Activated CD4-positive, alpha-beta memory T cell treated with anti-CD3 and anti-CD28 coated beads for 36 hours (primary cell): ENCODE measurements around the gene PRRX1. TPM values are rescaled to one million over a fixed set of nuclear protein-coding genes. Genes with fewer than 3 reads are reported as not detected.

Experiments used
- CTCF ChIA-PET: fragments of 350-600 bp; sonication (Branson Sonifier 250); formaldehyde crosslinking; loops from one replicate; lab custom pipeline; 2021; ENCODE audit warnings: antibody characterized with exemption, inconsistent platforms; lab: Charles Lee
- POLR2A ChIA-PET: fragments of 350-600 bp; sonication (Branson Sonifier 250); formaldehyde crosslinking; loops from one replicate; lab custom pipeline; 2021; ENCODE audit warnings: antibody characterized with exemption; lab: Charles Lee
- DNase-seq: peaks from one replicate; pipeline ENCODE4 v3.0.0-alpha.2; 2020
- H3K27ac Mint-ChIP-seq: one replicate; pipeline ENCODE4 v1.8.0; 2021; ENCODE audit warnings: mixed read lengths
- H3K27me3 Mint-ChIP-seq: one replicate; pipeline ENCODE4 v1.8.0; 2021; ENCODE audit warnings: mixed read lengths
- H3K36me3 Mint-ChIP-seq: one replicate; pipeline ENCODE4 v1.8.0; 2021; ENCODE audit warnings: mixed read lengths
- H3K4me1 Mint-ChIP-seq: one replicate; pipeline ENCODE4 v1.8.0; 2021; ENCODE audit warnings: low read depth, mixed read lengths
- H3K4me3 Mint-ChIP-seq: one replicate; pipeline ENCODE4 v1.8.0; 2021; ENCODE audit warnings: mild to moderate bottlenecking, mixed read lengths
- H3K9me3 Mint-ChIP-seq: one replicate; pipeline ENCODE4 v1.8.0; 2021; ENCODE audit warnings: mixed read lengths
- intact Hi-C: fragments of 100-400 bp; cut with micrococcal nuclease; formaldehyde crosslinking; loops from one replicate; pipeline ENCODE4 v1.15.1; 2023
- total RNA-seq, 2 experiments: library from RNA; stranded (reverse); gene quantifications; one replicate each; pipeline ENCODE4 v1.2.3, GENCODE V29; 2021

Gene PRRX1
- total RNA-seq, 2 experiments from 2014 or later, result not detected

DNA sequence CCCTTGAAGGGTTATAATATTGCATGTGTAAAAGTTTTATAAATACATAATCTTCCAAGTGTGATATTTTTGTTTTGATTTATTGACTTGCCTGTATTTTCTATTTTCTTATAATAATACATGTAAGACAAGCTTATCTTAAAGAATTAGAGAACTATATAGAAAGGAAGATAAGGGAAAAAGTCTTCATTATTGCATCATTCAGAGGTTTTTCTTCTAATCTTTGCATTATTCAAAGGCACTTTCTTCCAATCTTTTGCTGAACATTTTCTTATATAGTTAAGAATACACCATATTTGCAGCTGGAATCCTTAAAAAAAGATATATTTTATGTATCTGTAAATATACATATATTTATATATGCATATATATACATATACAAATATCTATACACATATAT, 33.4 kb downstream of the PRRX1 start:
- Mint-ChIP-seq H3K27ac (no peak overlapping the region), H3K27me3 (peaks cover 11% of the 10 kb centered on the region), H3K9me3 (no peaks in the 10 kb centered on the region), H3K4me1 (no peaks in the 10 kb centered on the region), H3K4me3 (no peak overlapping the region), H3K36me3 (no peaks in the 10 kb centered on the region)
- POLR2A ChIA-PET, result no interaction called here
- DNase-seq, result no peak
- intact Hi-C loops, result no loop called here
- CTCF ChIA-PET, result no interaction called here

DNA sequence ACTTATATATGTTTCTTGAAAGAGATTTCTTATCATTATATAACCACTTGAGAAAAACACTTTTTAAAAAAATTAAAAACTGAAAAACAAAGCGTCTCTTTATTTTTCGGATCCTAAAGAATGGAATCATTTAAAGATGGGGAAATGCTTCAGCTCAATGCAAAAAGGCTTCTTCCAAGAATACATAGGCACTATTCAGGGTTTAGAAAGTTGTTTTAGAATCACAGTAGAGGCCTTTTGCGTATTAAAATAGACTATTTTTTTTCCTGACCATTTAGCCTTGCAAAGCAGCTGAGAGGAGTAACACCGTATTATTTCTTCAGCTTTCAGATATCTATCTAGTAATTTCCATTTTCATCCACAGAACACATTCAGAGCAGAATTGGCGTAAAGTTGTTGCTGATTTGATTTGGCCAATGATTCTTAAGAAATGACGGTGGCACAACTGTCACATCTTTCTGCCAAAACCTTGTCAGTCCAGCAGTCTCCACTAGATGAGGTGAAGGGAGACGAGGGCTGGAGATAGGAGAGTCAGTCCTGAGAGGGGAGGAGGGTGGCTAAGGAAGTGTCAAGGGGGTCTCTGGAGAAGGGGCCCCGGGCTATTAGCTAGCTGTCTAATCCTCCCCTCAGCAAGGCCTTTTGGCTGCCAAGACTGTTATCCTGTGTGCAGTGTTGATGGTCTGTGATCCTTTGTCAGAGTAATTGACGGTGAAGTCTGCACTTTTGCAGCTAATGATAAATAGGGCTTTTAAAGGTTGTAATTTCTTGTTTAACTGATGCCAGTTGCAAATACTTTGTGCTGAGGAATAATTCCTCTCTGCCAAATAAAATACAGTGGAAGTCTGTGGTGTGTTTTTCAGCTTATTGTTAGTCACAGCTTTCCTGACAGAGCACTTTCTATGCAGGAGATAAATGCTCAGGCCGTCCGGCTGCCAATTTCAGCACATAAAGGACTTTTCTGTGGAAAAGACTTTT, 34.7 kb downstream of the PRRX1 start:
- no peak overlapping the region for H3K4me3 Mint-ChIP-seq
- H3K36me3 Mint-ChIP-seq, result no peaks in the 10 kb centered on the region
- intact Hi-C loops, result no loop called here
- CTCF ChIA-PET, result interaction anchor here (1.7 kb wide), 1 partner anchor 9 kb away, joined by 9 read pairs; no protein-coding TSS in a partner anchor
- DNase-seq, result no peak
- POLR2A ChIA-PET, result no interaction called here
- peaks cover 8% of the 10 kb centered on the region for H3K27me3 Mint-ChIP-seq
- H3K9me3 Mint-ChIP-seq, result no peaks in the 10 kb centered on the region
- no peaks in the 10 kb centered on the region for H3K4me1 Mint-ChIP-seq
- H3K27ac Mint-ChIP-seq, result no peak overlapping the region

DNA sequence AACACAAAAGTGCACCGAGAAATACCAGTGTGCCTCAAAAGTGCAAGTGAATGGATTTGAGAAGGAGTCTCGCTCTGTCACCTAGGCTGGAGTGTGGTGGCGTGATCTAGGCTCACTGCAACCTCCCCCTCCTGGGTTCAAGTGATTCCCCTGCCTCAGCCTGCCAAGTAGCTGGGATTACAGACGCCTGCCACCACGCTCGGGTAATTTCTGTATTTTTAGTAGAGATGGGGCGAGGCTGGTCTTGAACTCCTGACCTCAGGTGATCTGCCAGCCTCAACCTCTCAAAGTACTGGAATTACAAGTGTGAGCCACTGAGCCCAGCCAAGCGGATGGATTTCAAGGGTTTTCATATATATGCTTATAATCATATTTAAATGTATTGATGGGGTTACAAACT, 35.8 kb downstream of the PRRX1 start:
- no peaks in the 10 kb centered on the region for H3K4me1 Mint-ChIP-seq
- intact Hi-C loops, result no loop called here
- H3K4me3 Mint-ChIP-seq, result no peak overlapping the region
- peaks cover 8% of the 10 kb centered on the region for H3K27me3 Mint-ChIP-seq
- ChIA-PET CTCF (no interaction called here), POLR2A (no interaction called here)
- DNase-seq, result no peak
- no peak overlapping the region for H3K27ac Mint-ChIP-seq
- H3K9me3 Mint-ChIP-seq, result no peaks in the 10 kb centered on the region
- H3K36me3 Mint-ChIP-seq, result no peaks in the 10 kb centered on the region

DNA sequence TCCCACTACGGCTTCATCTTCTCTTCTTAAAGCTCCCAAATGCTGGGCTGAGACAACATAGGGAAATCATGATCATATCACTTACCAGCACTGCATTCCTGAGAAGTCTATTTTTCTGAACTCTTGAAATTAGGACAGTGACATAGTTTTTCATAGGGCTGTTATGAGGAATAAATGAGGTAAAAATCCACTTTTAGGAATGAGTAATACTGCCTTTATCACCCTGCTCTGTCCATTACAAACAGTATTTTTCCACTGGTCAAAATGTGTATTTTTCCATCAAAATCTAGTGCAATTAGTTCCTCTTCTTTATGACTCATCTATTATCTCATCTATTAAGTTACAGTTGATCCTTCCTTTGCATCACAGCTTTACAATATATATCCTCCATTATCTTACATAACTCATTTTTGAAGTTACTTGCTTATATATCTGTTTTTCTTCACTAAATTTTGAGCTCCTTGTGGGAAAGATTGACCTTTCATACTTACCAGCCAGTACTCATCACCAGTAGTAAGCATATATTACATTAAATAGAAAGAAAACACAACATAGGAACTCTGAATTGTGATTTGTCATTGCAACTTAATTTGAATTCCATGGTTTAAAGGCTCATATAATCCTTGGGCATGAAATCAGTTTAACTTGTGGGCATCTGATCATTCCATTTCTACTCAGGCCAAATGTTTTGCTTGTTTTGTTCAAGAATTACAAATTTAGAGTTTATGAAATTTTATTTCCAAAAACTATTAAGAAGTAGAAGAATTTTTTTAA, 37.1 kb downstream of the PRRX1 start:
- CTCF ChIA-PET, result interaction anchor here (0.7 kb wide), 1 partner anchor 12 kb away, joined by 3 read pairs; no protein-coding TSS in a partner anchor
- no peaks in the 10 kb centered on the region for H3K36me3 Mint-ChIP-seq
- H3K27ac Mint-ChIP-seq, result no peak overlapping the region
- no peak for DNase-seq
- intact Hi-C loops, result no loop called here
- no peak overlapping the region for H3K4me3 Mint-ChIP-seq
- POLR2A ChIA-PET, result no interaction called here
- H3K27me3 Mint-ChIP-seq, result peaks cover 4% of the 10 kb centered on the region
- H3K9me3 Mint-ChIP-seq, result no peaks in the 10 kb centered on the region
- H3K4me1 Mint-ChIP-seq, result no peaks in the 10 kb centered on the region

DNA sequence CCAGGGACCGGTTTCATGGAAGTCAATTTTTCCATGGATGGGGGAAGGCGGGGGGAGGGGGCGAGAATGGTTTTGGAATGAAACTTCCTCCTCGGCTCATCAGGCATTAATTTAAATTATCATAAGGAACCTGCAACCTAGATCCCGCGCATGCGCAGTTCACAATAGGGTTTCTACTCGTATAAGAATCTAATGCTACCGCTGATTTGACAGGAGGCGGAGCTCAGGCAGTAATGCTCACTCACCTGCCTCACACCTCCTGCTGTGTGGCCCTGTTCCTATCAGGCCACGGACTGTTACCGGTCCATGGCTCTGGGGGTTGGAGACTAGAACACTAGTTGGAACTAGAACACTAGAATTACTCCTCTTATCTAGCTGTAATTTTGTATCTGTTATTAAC, 38.0 kb downstream of the PRRX1 start:
- no peak for DNase-seq
- intact Hi-C loops, result no loop called here
- peaks cover 4% of the 10 kb centered on the region for H3K27me3 Mint-ChIP-seq
- POLR2A ChIA-PET, result no interaction called here
- H3K4me3 Mint-ChIP-seq, result no peak overlapping the region
- no peaks in the 10 kb centered on the region for H3K36me3 Mint-ChIP-seq
- H3K9me3 Mint-ChIP-seq, result no peaks in the 10 kb centered on the region
- no peaks in the 10 kb centered on the region for H3K4me1 Mint-ChIP-seq
- CTCF ChIA-PET, result no interaction called here
- H3K27ac Mint-ChIP-seq, result no peak overlapping the region

DNA sequence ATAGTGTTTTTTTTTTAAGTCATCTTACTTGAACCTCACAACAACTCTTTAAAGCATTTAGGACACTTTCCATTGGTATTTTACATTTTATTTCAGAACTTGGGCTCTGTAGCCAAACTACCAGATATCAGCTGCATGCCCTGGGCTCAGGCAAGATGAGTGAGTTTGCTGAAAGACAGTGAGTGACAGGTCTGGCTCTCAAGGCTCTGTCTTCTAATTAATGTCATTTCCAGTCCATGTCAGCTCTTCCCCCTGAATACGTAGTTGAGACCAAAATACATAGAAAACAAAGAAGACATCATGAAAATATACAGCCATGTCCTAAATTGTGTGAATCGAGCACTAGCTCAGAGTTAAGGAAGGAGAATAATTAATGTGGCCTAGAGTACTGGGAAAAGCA, 39.7 kb downstream of the PRRX1 start:
- Mint-ChIP-seq H3K27ac (no peak overlapping the region), H3K4me1 (peaks cover 4% of the 10 kb centered on the region), H3K27me3 (peaks cover 2% of the 10 kb centered on the region), H3K9me3 (no peaks in the 10 kb centered on the region), H3K4me3 (no peak overlapping the region), H3K36me3 (no peaks in the 10 kb centered on the region)
- ChIA-PET CTCF (no interaction called here), POLR2A (no interaction called here)
- intact Hi-C loops, result no loop called here
- DNase-seq, result no peak

DNA sequence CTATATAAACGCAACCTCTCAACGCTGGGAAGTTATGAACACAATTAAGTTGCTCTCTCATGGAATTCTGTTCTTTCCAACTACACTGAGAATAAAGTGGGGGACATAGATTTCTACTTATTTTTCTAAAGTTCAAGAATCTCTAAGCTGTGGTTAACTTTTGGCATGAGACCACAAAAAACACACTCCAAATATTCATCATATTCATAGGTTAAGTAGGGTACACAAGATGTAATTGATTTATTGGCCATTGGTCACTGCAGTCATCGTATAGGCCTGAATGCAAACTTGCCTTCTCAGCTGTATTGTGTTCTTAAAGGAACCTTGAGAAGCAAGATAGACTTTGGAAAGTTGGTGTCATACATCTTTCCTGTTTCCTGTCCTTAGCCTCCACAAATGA, 40.3 kb downstream of the PRRX1 start:
- peaks cover 4% of the 10 kb centered on the region for H3K4me1 Mint-ChIP-seq
- no peaks in the 10 kb centered on the region for H3K36me3 Mint-ChIP-seq
- ChIA-PET CTCF (no interaction called here), POLR2A (no interaction called here)
- H3K27ac Mint-ChIP-seq, result no peak overlapping the region
- intact Hi-C loops, result no loop called here
- H3K4me3 Mint-ChIP-seq, result no peak overlapping the region
- no peak for DNase-seq
- peaks cover 2% of the 10 kb centered on the region for H3K27me3 Mint-ChIP-seq
- H3K9me3 Mint-ChIP-seq, result no peaks in the 10 kb centered on the region

DNA sequence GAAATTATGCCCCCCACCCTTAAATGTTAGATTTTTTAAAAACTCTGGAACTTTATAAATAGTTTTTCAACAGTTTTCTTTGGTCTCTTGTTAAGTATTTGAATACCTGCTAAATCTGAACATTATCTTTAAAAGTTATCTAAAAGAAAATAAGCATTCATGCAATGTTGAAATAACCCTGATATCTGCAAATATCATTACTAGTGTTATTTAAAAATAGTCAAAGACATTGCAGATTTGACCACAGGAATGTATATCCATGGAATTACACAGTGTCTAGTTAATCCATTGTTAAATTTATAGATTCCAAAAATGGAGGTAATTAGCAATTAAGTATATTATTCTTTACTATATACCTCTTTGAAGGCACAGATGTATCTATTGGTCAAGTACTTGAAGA, 42.0 kb downstream of the PRRX1 start:
- Mint-ChIP-seq H3K4me3 (no peak overlapping the region), H3K36me3 (no peaks in the 10 kb centered on the region), H3K27ac (no peak overlapping the region), H3K4me1 (peaks cover 4% of the 10 kb centered on the region), H3K9me3 (no peaks in the 10 kb centered on the region), H3K27me3 (peaks cover 1% of the 10 kb centered on the region)
- ChIA-PET POLR2A (no interaction called here), CTCF (interaction anchor here (0.7 kb wide), 1 partner anchor 223 kb away, joined by 4 read pairs; no protein-coding TSS in a partner anchor)
- no peak for DNase-seq
- intact Hi-C loops, result no loop called here

DNA sequence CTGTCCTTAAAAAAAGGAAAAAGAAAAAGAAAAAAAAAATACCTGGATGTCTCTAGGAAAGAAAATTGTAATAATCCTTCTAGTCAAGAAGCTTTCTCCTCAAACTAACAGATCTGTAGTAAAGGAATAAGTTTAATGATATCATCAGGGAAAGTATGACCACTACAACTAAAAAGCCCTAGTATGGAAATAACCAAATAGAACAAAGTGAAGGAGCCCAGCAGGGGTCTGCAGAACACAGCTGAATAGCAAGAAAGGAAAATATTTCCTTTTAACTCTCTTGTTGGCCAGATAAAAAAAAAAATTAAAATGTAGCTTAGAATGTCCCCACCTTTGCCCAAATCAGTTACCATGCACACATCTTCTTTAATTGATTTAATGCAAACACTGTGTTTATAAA, 43.2 kb downstream of the PRRX1 start:
- H3K4me3 Mint-ChIP-seq, result no peak overlapping the region
- peaks cover 4% of the 10 kb centered on the region for H3K4me1 Mint-ChIP-seq

DNA sequence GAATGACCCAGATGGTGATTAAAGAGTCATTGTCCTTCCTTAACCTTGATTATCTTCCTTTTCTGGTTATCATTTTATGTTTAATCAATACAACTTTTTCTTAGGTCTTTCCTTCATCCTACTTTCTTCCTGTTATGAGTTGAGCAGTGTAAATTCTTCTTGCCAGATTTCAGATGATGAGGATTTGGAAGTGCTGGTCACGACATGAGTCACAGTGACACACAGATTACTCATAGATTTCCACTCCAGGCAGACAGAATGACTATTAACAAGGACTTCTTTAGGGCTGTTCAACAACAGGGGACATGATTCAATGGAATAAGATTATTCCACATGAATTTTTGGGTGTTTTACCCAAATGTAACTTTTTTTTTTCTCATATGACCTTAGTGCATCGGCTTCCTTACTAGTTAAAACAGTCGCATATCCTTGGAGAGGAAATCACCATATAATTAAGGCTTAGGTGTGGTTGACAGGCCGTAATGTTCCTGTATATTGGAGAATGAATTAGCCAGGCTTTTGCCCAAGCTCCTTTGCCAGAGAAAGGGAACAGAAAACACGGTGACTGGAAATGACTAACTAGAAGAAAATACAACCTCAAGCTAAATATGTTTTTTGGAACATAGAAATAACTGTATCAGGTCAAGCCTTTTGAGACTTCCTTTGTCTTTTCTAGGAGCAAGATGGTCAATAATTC, 44.2 kb downstream of the PRRX1 start:
- Mint-ChIP-seq H3K9me3 (no peaks in the 10 kb centered on the region), H3K27me3 (peaks cover 5% of the 10 kb centered on the region), H3K4me3 (no peak overlapping the region)

More for the DNA sequence above, 43.2 kb downstream of the PRRX1 start:
- intact Hi-C loops, result no loop called here
- H3K36me3 Mint-ChIP-seq, result no peaks in the 10 kb centered on the region
- H3K27ac Mint-ChIP-seq, result no peak overlapping the region
- ChIA-PET CTCF (no interaction called here), POLR2A (no interaction called here)
- no peak for DNase-seq
- H3K9me3 Mint-ChIP-seq, result no peaks in the 10 kb centered on the region
- peaks cover 1% of the 10 kb centered on the region for H3K27me3 Mint-ChIP-seq

DNA sequence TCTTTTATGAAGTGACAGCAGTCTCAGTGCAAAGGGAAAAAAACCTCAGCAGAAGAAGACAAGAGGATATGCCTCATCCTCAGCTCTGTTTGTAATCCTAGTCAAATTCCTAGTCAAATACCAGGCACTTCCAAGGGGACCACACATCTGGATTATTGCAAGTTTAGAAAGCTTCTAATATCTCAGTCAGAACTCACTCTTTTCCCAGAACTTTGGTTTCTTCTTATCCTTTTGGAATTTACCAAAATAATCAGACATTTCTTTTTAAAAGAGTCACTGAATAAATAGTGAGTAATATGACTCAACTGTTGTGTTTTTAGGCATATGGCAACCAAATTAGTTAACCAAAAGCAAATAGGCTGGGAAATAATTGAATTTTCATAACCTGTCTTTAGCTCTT, 47.8 kb downstream of the PRRX1 start:
- no peak for DNase-seq
- intact Hi-C loops, result no loop called here
- CTCF ChIA-PET, result no interaction called here
- Mint-ChIP-seq H3K4me1 (peaks cover 4% of the 10 kb centered on the region), H3K4me3 (no peak overlapping the region), H3K27me3 (peaks cover 8% of the 10 kb centered on the region), H3K36me3 (no peaks in the 10 kb centered on the region), H3K9me3 (no peaks in the 10 kb centered on the region), H3K27ac (no peak overlapping the region)
- POLR2A ChIA-PET, result no interaction called here

More for the DNA sequence above, 44.2 kb downstream of the PRRX1 start:
- peak; percentile 13 for DNase-seq
- intact Hi-C loops, result no loop called here
- POLR2A ChIA-PET, result no interaction called here
- CTCF ChIA-PET, result no interaction called here
- peaks cover 4% of the 10 kb centered on the region for H3K4me1 Mint-ChIP-seq
- H3K36me3 Mint-ChIP-seq, result no peaks in the 10 kb centered on the region
- H3K27ac Mint-ChIP-seq, result no peak overlapping the region

DNA sequence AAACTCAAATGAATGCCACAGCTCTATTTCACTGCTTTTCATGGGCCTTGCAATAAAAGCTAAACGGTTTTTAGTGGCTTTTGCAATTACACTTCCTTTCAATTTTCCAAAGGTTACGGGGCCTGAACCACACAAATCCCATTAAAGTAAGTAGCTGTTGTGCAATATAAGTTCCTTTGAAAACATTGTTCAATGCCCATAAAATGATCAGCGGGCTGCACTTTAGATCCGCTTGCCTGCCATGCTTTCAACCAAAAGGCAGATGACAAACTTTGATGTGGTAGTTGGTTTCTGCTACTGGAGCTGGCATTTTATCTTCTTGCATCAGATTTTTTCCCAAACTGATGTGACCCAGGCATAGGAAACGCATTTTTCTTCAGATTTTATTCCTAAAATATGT, 50.2 kb downstream of the PRRX1 start:
- DNase-seq, result no peak
- POLR2A ChIA-PET, result no interaction called here
- H3K36me3 Mint-ChIP-seq, result no peaks in the 10 kb centered on the region
- H3K9me3 Mint-ChIP-seq, result no peaks in the 10 kb centered on the region
- peaks cover 11% of the 10 kb centered on the region for H3K27me3 Mint-ChIP-seq
- intact Hi-C loops, result no loop called here
- H3K4me1 Mint-ChIP-seq, result no peaks in the 10 kb centered on the region
- H3K4me3 Mint-ChIP-seq, result no peak overlapping the region
- CTCF ChIA-PET, result interaction anchor here (1.0 kb wide), 1 partner anchor 12 kb away, joined by 3 read pairs; no protein-coding TSS in a partner anchor
- H3K27ac Mint-ChIP-seq, result no peak overlapping the region
